GM23338 (cell line): Measurements from ENCODE around the gene DMAC1. TPM values are rescaled to one million over a fixed set of nuclear protein-coding genes. Genes with fewer than 3 reads are reported as not detected.

ENCODE experiments used
- ATAC-seq: fragments of 200-7000 bp; cut with Tn5 transposase; 3 replicates; pipeline ENCODE4 v1.9.1; 2020
- DNase-seq: peaks from one replicate; pipeline ENCODE4 v3.0.0-alpha.2; 2015; ENCODE audit warnings: low spot score
- H2AFZ ChIP-seq: fragments of 200-600 bp; sonication (generic); 2 replicates; pipeline ENCODE4 v1.8.0; 2016; ENCODE audit warnings: antibody characterized with exemption, mild to moderate bottlenecking, moderate library complexity
- H3F3A ChIP-seq: fragments of 200-600 bp; sonication (generic); replicated peaks from 2 replicates; pipeline ENCODE4 v1.8.0; 2017; ENCODE audit warnings: antibody characterized with exemption, mixed run types, low read depth
- H3K27ac ChIP-seq: fragments of 200-600 bp; sonication (generic); 2 replicates; pipeline ENCODE4 v1.6.1; 2016; ENCODE audit warnings: low read depth
- H3K27me3 ChIP-seq: fragments of 200-600 bp; sonication (generic); 2 replicates; pipeline ENCODE4 v1.8.0; 2016; ENCODE audit warnings: mild to moderate bottlenecking, mixed run types, moderate library complexity; ENCODE audit not compliant: insufficient read depth
- H3K36me3 ChIP-seq: fragments of 200-600 bp; sonication (generic); 2 replicates; pipeline ENCODE4 v1.8.0; 2016; ENCODE audit warnings: mild to moderate bottlenecking; ENCODE audit not compliant: insufficient read depth
- H3K4me1 ChIP-seq: fragments of 200-600 bp; sonication (generic); 2 replicates; pipeline ENCODE4 v1.8.0; 2016; ENCODE audit warnings: mild to moderate bottlenecking, moderate library complexity; ENCODE audit not compliant: insufficient read depth
- H3K4me2 ChIP-seq: fragments of 200-600 bp; sonication (generic); 2 replicates; pipeline ENCODE4 v1.7.1; 2017; ENCODE audit warnings: mixed run types
- H3K4me3 ChIP-seq: fragments of 200-600 bp; sonication (generic); 2 replicates; pipeline ENCODE4 v1.6.1; 2016; ENCODE audit warnings: mixed run types
- H3K79me2 ChIP-seq: fragments of 200-600 bp; sonication (generic); replicated peaks from 2 replicates; pipeline ENCODE4 v1.8.0; 2017; ENCODE audit warnings: mild to moderate bottlenecking; ENCODE audit not compliant: insufficient read depth
- H3K9me2 ChIP-seq: fragments of 200-600 bp; sonication (generic); 2 replicates; pipeline ENCODE4 v1.8.0; 2017; ENCODE audit not compliant: insufficient read depth
- H4K20me1 ChIP-seq: fragments of 200-600 bp; sonication (generic); replicated peaks from 2 replicates; pipeline ENCODE4 v1.8.0; 2017; ENCODE audit warnings: mild to moderate bottlenecking; ENCODE audit not compliant: insufficient read depth
- H3K27ac Mint-ChIP-seq: 2 replicates; pipeline ENCODE4 v1.8.0; 2020; ENCODE audit warnings: inconsistent platforms, mild to moderate bottlenecking, moderate library complexity, mixed read lengths
- H3K27me3 Mint-ChIP-seq: 3 replicates; pipeline ENCODE4 v1.8.0; 2022; ENCODE audit warnings: low read depth, mild to moderate bottlenecking, moderate library complexity, mixed read lengths, inconsistent platforms; ENCODE audit not compliant: insufficient read depth, poor library complexity
- H3K36me3 Mint-ChIP-seq: 3 replicates; pipeline ENCODE4 v1.8.0; 2021; ENCODE audit warnings: low read depth, mild to moderate bottlenecking, inconsistent platforms, moderate library complexity, mixed read lengths
- H3K4me1 Mint-ChIP-seq: 3 replicates; pipeline ENCODE4 v1.8.0; 2020; ENCODE audit warnings: mild to moderate bottlenecking, inconsistent platforms, mixed read lengths
- H3K4me3 Mint-ChIP-seq: 3 replicates; pipeline ENCODE4 v1.8.0; 2021; ENCODE audit warnings: moderate library complexity, mild to moderate bottlenecking, inconsistent platforms, mixed read lengths
- H3K9me3 Mint-ChIP-seq: 3 replicates; pipeline ENCODE4 v1.8.0; 2020; ENCODE audit warnings: moderate library complexity, mild to moderate bottlenecking, inconsistent platforms, mixed read lengths
- CREB1 ChIP-seq: fragments of 250-450 bp; sonication (Bioruptor Pico); IDR thresholded peaks from 2 replicates; pipeline ENCODE4 v1.5.0; 2020; ENCODE audit warnings: low read depth, mild to moderate bottlenecking, moderate library complexity
- EZH2 ChIP-seq: fragments of 200-600 bp; sonication (generic); IDR thresholded peaks from one replicate; pipeline ENCODE4 v1.8.0; 2017; ENCODE audit warnings: antibody characterized with exemption, mild to moderate bottlenecking, low read depth; ENCODE audit not compliant: unreplicated experiment
- EZH2phosphoT487 ChIP-seq: fragments of 200-600 bp; sonication (generic); IDR thresholded peaks from one replicate; pipeline ENCODE4 v1.8.1; 2018; ENCODE audit warnings: antibody characterized with exemption; ENCODE audit not compliant: unreplicated experiment
- JUNB ChIP-seq: IDR thresholded peaks from one replicate; pipeline ENCODE4 v1.6.1; 2016; ENCODE audit warnings: antibody characterized with exemption; ENCODE audit not compliant: unreplicated experiment
- NANOG ChIP-seq: IDR thresholded peaks from 2 replicates; pipeline ENCODE4 v1.6.1; 2016; ENCODE audit warnings: antibody characterized with exemption, borderline replicate concordance
- STAT1 ChIP-seq: IDR thresholded peaks from one replicate; pipeline ENCODE4 v1.6.1; 2016; ENCODE audit warnings: antibody characterized with exemption; ENCODE audit not compliant: unreplicated experiment
- ZNF331 ChIP-seq: fragments of 250-450 bp; sonication (Bioruptor Pico); IDR thresholded peaks from 2 replicates; pipeline ENCODE4 v1.5.0; 2020; ENCODE audit warnings: low read depth, mild to moderate bottlenecking, moderate library complexity
- polyA plus RNA-seq: library from polyadenylated mRNA; unstranded; fragments of >200 nt; fragmentation: Nextera tagmentation; extraction: Ambion mirVana; gene quantifications from 2 replicates; pipeline ENCODE4 v1.2.1, GENCODE V29; 2016
- total RNA-seq: library from RNA; depleted of rRNA; stranded (reverse); fragments of >200 nt; shearing (Covaris generic); gene quantifications from 2 replicates; pipeline ENCODE4 v1.2.3, GENCODE V29; 2014
- TF ChIP-seq, protein P1 (sequence below): IDR thresholded peaks from one replicate; pipeline ENCODE4 v1.6.1; 2018; ENCODE audit warnings: antibody characterized with exemption; ENCODE audit not compliant: unreplicated experiment
- TF ChIP-seq, protein P2 (sequence below): IDR thresholded peaks from 2 replicates; pipeline ENCODE4 v1.6.1; 2016; ENCODE audit warnings: antibody characterized with exemption
- TF ChIP-seq, protein P3 (sequence below), 2 experiments: fragments of 200-600 bp in 1 of 2; sonication (generic) in 1 of 2; conservative IDR thresholded peaks; 2 replicates each; pipeline versions ENCODE4 v1.5.1 to v1.6.1; 2016 to 2017; ENCODE audit warnings: antibody characterized with exemption in 2 of 2, low read depth in 2 of 2, mild to moderate bottlenecking in 2 of 2, moderate library complexity in 1 of 2

DMAC1 gene
- total and polyA plus RNA-seq, 2 experiments from 2014 or later, result 24.6 to 116 TPM

DNA sequence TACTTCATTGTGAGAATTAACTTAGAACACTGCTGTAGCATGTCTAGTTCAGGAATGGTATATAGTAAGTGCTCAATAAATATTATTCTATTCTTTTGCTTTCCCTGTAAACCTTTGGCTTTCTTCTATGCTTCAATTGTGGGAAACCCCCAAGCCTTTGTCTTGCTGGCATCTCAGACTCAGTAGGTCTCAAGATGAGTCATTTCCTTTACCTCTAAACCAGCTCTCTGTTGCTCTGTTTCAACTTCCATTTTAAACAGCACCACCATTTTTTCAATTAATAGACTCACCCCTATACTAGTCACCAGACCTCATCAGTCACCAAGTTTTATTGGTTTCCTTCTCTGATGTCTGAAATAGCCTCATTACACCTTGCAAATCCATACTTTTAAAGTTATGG, 43.5 kb downstream of the DMAC1 start:
- H3K79me2 ChIP-seq, result no peaks in the 10 kb centered on the region
- Mint-ChIP-seq H3K27ac (no peak overlapping the region), H3K36me3 (no peaks in the 10 kb centered on the region), H3K4me1 (peaks cover 9% of the 10 kb centered on the region), H3K9me3 (no peaks in the 10 kb centered on the region), H3K4me3 (no peak overlapping the region), H3K27me3 (no peaks in the 10 kb centered on the region)
- H3K27me3 ChIP-seq, result no peaks in the 10 kb centered on the region
- no peak for TF ChIP-seq ZNF331 (CRISPR knock-in tag)
- no peak for TF ChIP-seq STAT1
- TF ChIP-seq, protein P1, sequence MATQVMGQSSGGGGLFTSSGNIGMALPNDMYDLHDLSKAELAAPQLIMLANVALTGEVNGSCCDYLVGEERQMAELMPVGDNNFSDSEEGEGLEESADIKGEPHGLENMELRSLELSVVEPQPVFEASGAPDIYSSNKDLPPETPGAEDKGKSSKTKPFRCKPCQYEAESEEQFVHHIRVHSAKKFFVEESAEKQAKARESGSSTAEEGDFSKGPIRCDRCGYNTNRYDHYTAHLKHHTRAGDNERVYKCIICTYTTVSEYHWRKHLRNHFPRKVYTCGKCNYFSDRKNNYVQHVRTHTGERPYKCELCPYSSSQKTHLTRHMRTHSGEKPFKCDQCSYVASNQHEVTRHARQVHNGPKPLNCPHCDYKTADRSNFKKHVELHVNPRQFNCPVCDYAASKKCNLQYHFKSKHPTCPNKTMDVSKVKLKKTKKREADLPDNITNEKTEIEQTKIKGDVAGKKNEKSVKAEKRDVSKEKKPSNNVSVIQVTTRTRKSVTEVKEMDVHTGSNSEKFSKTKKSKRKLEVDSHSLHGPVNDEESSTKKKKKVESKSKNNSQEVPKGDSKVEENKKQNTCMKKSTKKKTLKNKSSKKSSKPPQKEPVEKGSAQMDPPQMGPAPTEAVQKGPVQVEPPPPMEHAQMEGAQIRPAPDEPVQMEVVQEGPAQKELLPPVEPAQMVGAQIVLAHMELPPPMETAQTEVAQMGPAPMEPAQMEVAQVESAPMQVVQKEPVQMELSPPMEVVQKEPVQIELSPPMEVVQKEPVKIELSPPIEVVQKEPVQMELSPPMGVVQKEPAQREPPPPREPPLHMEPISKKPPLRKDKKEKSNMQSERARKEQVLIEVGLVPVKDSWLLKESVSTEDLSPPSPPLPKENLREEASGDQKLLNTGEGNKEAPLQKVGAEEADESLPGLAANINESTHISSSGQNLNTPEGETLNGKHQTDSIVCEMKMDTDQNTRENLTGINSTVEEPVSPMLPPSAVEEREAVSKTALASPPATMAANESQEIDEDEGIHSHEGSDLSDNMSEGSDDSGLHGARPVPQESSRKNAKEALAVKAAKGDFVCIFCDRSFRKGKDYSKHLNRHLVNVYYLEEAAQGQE, result no peak
- TF ChIP-seq JUNB, result no peak
- TF ChIP-seq, protein P2, sequence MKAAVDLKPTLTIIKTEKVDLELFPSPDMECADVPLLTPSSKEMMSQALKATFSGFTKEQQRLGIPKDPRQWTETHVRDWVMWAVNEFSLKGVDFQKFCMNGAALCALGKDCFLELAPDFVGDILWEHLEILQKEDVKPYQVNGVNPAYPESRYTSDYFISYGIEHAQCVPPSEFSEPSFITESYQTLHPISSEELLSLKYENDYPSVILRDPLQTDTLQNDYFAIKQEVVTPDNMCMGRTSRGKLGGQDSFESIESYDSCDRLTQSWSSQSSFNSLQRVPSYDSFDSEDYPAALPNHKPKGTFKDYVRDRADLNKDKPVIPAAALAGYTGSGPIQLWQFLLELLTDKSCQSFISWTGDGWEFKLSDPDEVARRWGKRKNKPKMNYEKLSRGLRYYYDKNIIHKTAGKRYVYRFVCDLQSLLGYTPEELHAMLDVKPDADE, result no peak
- TF ChIP-seq, protein P3, sequence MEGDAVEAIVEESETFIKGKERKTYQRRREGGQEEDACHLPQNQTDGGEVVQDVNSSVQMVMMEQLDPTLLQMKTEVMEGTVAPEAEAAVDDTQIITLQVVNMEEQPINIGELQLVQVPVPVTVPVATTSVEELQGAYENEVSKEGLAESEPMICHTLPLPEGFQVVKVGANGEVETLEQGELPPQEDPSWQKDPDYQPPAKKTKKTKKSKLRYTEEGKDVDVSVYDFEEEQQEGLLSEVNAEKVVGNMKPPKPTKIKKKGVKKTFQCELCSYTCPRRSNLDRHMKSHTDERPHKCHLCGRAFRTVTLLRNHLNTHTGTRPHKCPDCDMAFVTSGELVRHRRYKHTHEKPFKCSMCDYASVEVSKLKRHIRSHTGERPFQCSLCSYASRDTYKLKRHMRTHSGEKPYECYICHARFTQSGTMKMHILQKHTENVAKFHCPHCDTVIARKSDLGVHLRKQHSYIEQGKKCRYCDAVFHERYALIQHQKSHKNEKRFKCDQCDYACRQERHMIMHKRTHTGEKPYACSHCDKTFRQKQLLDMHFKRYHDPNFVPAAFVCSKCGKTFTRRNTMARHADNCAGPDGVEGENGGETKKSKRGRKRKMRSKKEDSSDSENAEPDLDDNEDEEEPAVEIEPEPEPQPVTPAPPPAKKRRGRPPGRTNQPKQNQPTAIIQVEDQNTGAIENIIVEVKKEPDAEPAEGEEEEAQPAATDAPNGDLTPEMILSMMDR (conservative IDR thresholded peaks at IDR 0.05; ENCODE audit: low read depth in 2 of 2), result no peak
- no peak for TF ChIP-seq EZH2
- TF ChIP-seq NANOG, result no peak
- no peaks in the 10 kb centered on the region for H3K36me3 ChIP-seq
- H3K4me1 ChIP-seq, result no peaks in the 10 kb centered on the region
- H3F3A ChIP-seq, result no peaks in the 10 kb centered on the region
- no peak overlapping the region for H3K4me3 ChIP-seq
- no peaks in the 10 kb centered on the region for H4K20me1 ChIP-seq
- DNase-seq, result no peak
- H3K9me2 ChIP-seq, result no peaks in the 10 kb centered on the region; the same call in 1 of the 2 replicates
- H2AFZ ChIP-seq, result no peak overlapping the region
- no peak overlapping the region for H3K4me2 ChIP-seq
- H3K27ac ChIP-seq, result no peak overlapping the region
- ATAC-seq, result no peak

DNA sequence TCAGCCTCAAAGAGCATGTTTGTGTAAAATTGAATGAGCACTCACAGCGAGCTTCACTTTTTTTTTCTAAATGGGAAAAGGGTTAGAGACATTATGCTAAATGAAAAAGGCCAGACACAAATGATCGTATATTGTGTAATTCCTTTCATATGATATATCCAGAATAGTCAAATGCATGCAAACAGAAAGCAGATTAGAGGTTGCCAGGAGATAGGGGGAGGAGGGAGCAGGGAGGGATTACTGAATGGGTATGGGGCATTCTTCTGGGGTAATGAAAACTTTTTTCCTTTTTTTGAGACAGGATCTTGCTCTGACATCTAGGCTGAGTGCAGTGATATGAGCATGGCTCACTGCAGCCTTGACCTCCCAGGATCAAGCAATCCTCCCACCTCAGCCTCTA, 47.1 kb downstream of the DMAC1 start:
- no peak for DNase-seq
- Mint-ChIP-seq H3K27ac (no peak overlapping the region), H3K27me3 (no peaks in the 10 kb centered on the region), H3K36me3 (no peaks in the 10 kb centered on the region), H3K4me3 (no peak overlapping the region), H3K4me1 (peaks cover 13% of the 10 kb centered on the region), H3K9me3 (no peaks in the 10 kb centered on the region)
- no peaks in the 10 kb centered on the region for H3K27me3 ChIP-seq
- no peak overlapping the region for H2AFZ ChIP-seq
- H4K20me1 ChIP-seq, result no peaks in the 10 kb centered on the region
- H3K4me2 ChIP-seq, result no peak overlapping the region
- no peaks in the 10 kb centered on the region for H3F3A ChIP-seq
- ATAC-seq, result no peak
- no peaks in the 10 kb centered on the region for H3K4me1 ChIP-seq
- no peaks in the 10 kb centered on the region; the same call in 1 of the 2 replicates for H3K9me2 ChIP-seq
- no peaks in the 10 kb centered on the region for H3K36me3 ChIP-seq
- H3K27ac ChIP-seq, result no peak overlapping the region
- H3K79me2 ChIP-seq, result no peaks in the 10 kb centered on the region
- no peak overlapping the region for H3K4me3 ChIP-seq
- TF ChIP-seq, protein P3 (conservative IDR thresholded peaks at IDR 0.05; ENCODE audit: low read depth in 2 of 2), result no peak
- TF ChIP-seq STAT1 (no peak), NANOG (no peak), CREB1 (CRISPR knock-in tag) (no peak), EZH2phosphoT487 (no peak)
- TF ChIP-seq, protein P1, result no peak
- TF ChIP-seq, protein P2, result no peak
